HepG2 (cell line): ENCODE results near the gene LRIF1. TPM values are rescaled to one million over a fixed set of nuclear protein-coding genes. Genes with fewer than 3 reads are reported as not detected.

Experiments
- ADNP ChIP-seq: sonication (generic); formaldehyde crosslinking; IDR thresholded peaks from 2 replicates; pipeline ENCODE4 v1.4.0; 2020; ENCODE audit warnings: missing genetic modification reagents
- BCL3 ChIP-seq: sonication (generic); formaldehyde crosslinking; IDR thresholded peaks from 2 replicates; pipeline ENCODE4 v1.5.1; 2020; ENCODE audit warnings: mild to moderate bottlenecking, missing genetic modification reagents, moderate library complexity
- BCLAF1 ChIP-seq: fragments of 450-650 bp; IDR thresholded peaks from 2 replicates; pipeline ENCODE4 v1.6.1; 2017; ENCODE audit warnings: mild to moderate bottlenecking
- ERF ChIP-seq: IDR thresholded peaks from 2 replicates; pipeline ENCODE4 v1.6.1; 2018; ENCODE audit warnings: missing biosample characterization, missing genetic modification reagents
- HMGXB4 ChIP-seq, 2 experiments: sonication (generic) in 1 of 2; formaldehyde crosslinking in 1 of 2; IDR thresholded peaks; 2 replicates each; pipeline versions ENCODE4 v1.4.0 to v1.6.1; 2018 to 2020; ENCODE audit warnings: missing genetic modification reagents in 2 of 2, borderline replicate concordance in 1 of 2, low read depth in 1 of 2, mild to moderate bottlenecking in 1 of 2, missing biosample characterization in 1 of 2
- HNRNPL ChIP-seq: fragments of 200-400 bp; formaldehyde crosslinking; IDR thresholded peaks from 2 replicates; pipeline ENCODE4 v1.6.1; 2017; ENCODE audit warnings: mild to moderate bottlenecking, low read depth, low read length
- JARID2 ChIP-seq: sonication (generic); formaldehyde crosslinking; IDR thresholded peaks from 2 replicates; pipeline ENCODE4 v1.8.1; 2023; ENCODE audit warnings: missing genetic modification reagents, inconsistent platforms; ENCODE audit not compliant: insufficient replicate concordance
- KLF12 ChIP-seq: sonication (generic); formaldehyde crosslinking; IDR thresholded peaks from 2 replicates; pipeline ENCODE4 v1.4.0; 2020; ENCODE audit warnings: missing genetic modification reagents, borderline replicate concordance
- NRL ChIP-seq: sonication (generic); formaldehyde crosslinking; IDR thresholded peaks from 2 replicates; pipeline ENCODE4 v1.5.0; 2020; ENCODE audit warnings: missing genetic modification reagents, mild to moderate bottlenecking, moderate library complexity, borderline replicate concordance
- PCBP2 ChIP-seq: fragments of 200-400 bp; formaldehyde crosslinking; optimal IDR thresholded peaks from 2 replicates; pipeline ENCODE3; 2018; ENCODE audit warnings: low read length, low read depth; ENCODE audit not compliant: poor library complexity, severe bottlenecking
- SPEN ChIP-seq: sonication (generic); formaldehyde crosslinking; IDR thresholded peaks from 2 replicates; pipeline ENCODE4 v1.5.1; 2020; ENCODE audit warnings: low read depth, mild to moderate bottlenecking, missing genetic modification reagents
- STAT5B ChIP-seq: sonication (generic); formaldehyde crosslinking; IDR thresholded peaks from 2 replicates; pipeline ENCODE4 v1.4.0; 2020; ENCODE audit warnings: missing genetic modification reagents
- TEAD2 ChIP-seq: sonication (generic); formaldehyde crosslinking; IDR thresholded peaks from 2 replicates; pipeline ENCODE4 v1.9.0; 2021; ENCODE audit warnings: missing genetic modification reagents
- ZBTB34 ChIP-seq: sonication (generic); formaldehyde crosslinking; IDR thresholded peaks from 2 replicates; pipeline ENCODE4 v1.8.0; 2022; ENCODE audit warnings: mild to moderate bottlenecking, missing genetic modification reagents
- ZNF275 ChIP-seq: sonication (generic); formaldehyde crosslinking; IDR thresholded peaks from 2 replicates; pipeline ENCODE4 v1.8.0; 2022; ENCODE audit warnings: missing genetic modification reagents, mild to moderate bottlenecking, inconsistent platforms, borderline replicate concordance
- ZNF33B ChIP-seq: sonication (generic); formaldehyde crosslinking; IDR thresholded peaks from 2 replicates; pipeline ENCODE4 v1.5.1; 2020; ENCODE audit warnings: mild to moderate bottlenecking, missing genetic modification reagents
- ZNF451 ChIP-seq: sonication (generic); formaldehyde crosslinking; IDR thresholded peaks from 2 replicates; pipeline ENCODE4 v1.5.0; 2020; ENCODE audit warnings: mild to moderate bottlenecking, missing genetic modification reagents
- ZNF496 ChIP-seq: sonication (generic); formaldehyde crosslinking; IDR thresholded peaks from 2 replicates; pipeline ENCODE4 v1.8.1; 2023; ENCODE audit warnings: mild to moderate bottlenecking, moderate library complexity, missing genetic modification reagents; ENCODE audit not compliant: insufficient replicate concordance
- polyA plus RNA-seq, 8 experiments: library from polyadenylated mRNA; depleted of rRNA in 3 of 8; stranded (reverse) in 7 of 8; unstranded in 1 of 8; fragments of >200 nt; fragmentation: Illumina TruSeq in 4 of 8; extraction: Trizol in 4 of 8; gene quantifications; 2 replicates each; pipeline versions ENCODE4 v1.2.1 to v1.2.3, GENCODE V29; 2011 to 2016; ENCODE audit warnings: low read depth in 4 of 8, missing spikeins in 1 of 8, mixed read lengths in 1 of 8; ENCODE audit not compliant: insufficient read depth in 1 of 8
- total RNA-seq, 5 experiments: library from RNA; depleted of rRNA; stranded (reverse); fragments of >200 nt; fragmentation: Illumina TruSeq; extraction: Trizol; gene quantifications; 2 replicates each; pipeline ENCODE4 v1.2.3, GENCODE V29; 2016; ENCODE audit warnings: low read depth in 1 of 5

The LRIF1 gene
- total and polyA plus RNA-seq, 2 of the 13 experiments (the other 11 are each of a cell fraction or from before 2014, with no cell fraction given): 18.4 to 42.4 TPM

GRCh38 chr1:110963691-110964454 lies at the start of gene LRIF1 (continued):
- TF ChIP-seq HMGXB4 (CRISPR knock-in tag; IDR thresholded peaks at IDR 0.05; ENCODE audit: borderline replicate concordance in 1 of 2, low read depth in 1 of 2) (peak; percentile 81 to 88; a peak in 3 of 4 replicates), JARID2 (CRISPR knock-in tag) (no peak), ERF (CRISPR knock-in tag) (peak; percentile 50), BCL3 (no peak), KLF12 (CRISPR knock-in tag) (0 out of 2 replicates have a peak, but pooled peaks have one; percentile 61), ZNF275 (CRISPR knock-in tag) (no peak), BCLAF1 (no peak), STAT5B (CRISPR knock-in tag) (no peak), ZNF451 (CRISPR knock-in tag) (no peak), HNRNPL (0 out of 2 replicates have a peak, but pooled peaks have one; percentile 25), NRL (no peak), SPEN (CRISPR knock-in tag) (peak; percentile 67), PCBP2 (no peak), ZNF496 (no peak), ZNF33B (CRISPR knock-in tag) (no peak), ZBTB34 (peak; percentile 62; the same call in 1 of the 2 replicates), ADNP (CRISPR knock-in tag) (no peak), TEAD2 (CRISPR knock-in tag) (no peak)
